GM18526 (cell line): ENCODE data around the gene PDZD2.

Experiments used
- POLR2A ChIP-seq: IDR thresholded peaks from 3 replicates; pipeline ENCODE4 v1.6.1; 2011; ENCODE audit not compliant: insufficient read length; ENCODE audit errors: extremely low read depth

PDZD2 gene

DNA sequence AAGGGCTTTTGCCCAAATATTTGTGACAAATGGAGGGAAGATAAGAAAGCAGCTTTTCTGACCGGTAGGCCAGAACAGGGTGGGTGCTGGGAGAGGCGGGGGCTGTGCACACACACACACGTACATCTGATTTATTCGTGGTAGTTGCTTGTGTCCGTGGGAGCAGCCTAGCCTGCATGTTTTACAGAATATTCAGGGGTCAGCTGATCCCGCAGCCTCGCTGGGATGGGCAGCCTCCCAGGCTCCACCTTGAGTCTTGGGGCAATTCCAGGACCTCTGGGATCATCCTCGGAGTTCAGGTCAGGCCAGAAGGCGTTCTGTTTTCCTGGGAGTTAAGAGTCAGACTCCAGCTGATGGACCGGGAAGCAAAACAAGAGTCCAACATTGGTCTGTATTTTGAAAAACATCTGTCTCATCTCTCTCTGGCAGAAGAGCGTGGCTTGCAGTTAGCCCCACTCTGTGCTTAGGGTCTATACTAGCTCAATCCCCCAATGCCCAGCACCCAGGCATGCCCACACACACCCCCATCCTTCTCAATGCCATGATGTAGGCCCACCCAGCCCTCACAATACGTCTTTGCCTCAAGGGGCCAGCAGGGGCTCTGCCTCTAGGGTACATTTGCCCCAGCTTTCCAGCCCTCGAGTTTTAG lies 324.6 kb downstream of the PDZD2 start:
- TF ChIP-seq POLR2A: no peak

DNA sequence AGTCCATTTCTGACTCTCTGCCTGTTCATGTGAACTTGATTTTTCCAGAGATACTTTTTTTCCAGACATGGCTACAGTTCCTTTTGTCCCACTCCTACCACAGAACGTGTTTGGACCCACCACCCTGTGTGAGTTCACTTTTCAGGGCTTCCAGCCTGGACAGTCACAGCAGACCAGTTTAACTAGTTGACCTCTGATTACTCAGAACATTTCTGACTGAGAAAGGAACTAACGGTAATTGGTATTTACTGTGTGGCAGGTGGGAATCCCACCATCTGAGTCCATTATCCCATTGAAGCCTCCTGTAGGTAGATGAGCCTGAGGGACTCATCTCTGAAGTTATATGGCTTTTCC lies 325.1 kb downstream of the PDZD2 start:
- TF ChIP-seq POLR2A: no peak

- no peak for TF ChIP-seq POLR2A
Observed at GRCh38 chr5:31965227-31965626, 326.3 kb downstream of the PDZD2 start.

- TF ChIP-seq POLR2A: no peak
Observed at GRCh38 chr5:31966936-31967335, 328.0 kb downstream of the PDZD2 start.

GRCh38 chr5:31967461-31967860 lies 328.5 kb downstream of the PDZD2 start:
- no peak for TF ChIP-seq POLR2A

DNA sequence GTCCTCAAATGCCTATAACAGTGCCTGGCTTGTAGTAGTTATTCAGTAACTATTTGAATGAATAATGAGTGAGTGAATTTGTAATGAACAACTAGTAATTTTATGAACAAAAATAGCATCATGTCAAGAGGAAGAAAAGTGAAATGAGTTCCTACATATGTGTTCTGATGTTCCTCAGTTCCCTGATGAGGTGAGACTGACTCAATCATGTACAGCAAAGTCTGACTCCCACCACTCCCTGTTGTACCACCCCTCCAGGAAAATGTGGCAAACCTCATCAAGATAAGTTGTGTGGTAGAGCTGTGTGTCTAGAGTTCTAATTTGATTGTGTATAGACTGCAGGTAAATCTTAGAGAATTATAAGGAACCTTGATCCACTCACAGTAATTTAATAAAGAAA lies 333.6 kb downstream of the PDZD2 start:
- TF ChIP-seq POLR2A: no peak

DNA sequence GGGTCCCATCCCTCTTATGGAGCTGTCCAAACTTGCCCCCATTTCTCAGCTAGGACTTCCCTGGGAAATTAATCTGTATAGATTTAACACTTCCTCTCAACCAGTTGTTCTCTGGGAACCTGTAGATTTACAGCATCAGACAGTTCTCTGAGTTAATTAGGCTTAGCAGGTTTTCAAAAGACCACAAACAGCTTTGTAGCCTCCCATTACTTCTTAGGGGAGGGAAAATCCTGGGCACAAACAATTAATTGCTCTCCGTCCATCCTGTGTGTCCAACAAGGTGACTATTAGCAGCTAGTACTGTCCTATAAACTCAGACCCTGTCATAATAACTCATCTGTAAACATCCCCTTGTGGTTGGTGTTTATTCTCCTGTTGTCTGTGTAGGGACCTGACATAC lies 337.2 kb downstream of the PDZD2 start:
- no peak for TF ChIP-seq POLR2A

DNA sequence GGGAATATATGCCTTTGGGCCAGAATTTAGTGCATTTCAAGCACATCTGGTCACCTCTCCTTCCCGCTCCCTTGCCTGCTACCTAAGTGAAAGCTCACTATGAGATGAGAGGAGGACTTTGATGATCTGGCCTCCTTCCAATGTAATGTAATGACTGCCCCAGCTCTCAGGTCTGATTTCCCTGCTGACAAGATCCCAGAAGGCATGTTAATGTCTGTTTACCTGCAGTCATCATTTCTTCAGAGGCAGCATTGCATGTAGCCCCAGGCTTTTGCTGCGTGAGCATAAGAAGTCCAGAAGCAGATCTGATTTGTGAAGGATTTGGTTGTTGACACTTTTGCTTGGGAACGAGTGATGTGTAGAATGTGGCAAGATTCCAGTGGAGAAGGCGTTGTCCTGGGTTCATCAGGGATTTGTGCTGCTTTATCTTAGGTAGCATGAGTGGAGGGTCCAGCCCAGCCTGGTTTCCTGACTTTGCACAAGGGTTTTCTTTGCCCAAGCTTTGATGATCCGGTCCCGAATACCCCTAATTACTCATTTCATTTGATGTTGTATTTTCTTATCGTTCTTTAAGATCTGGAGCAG lies 342.5 kb downstream of the PDZD2 start:
- TF ChIP-seq POLR2A: no peak

GRCh38 chr5:31982027-31982426 lies 343.1 kb downstream of the PDZD2 start:
- TF ChIP-seq POLR2A: no peak

DNA sequence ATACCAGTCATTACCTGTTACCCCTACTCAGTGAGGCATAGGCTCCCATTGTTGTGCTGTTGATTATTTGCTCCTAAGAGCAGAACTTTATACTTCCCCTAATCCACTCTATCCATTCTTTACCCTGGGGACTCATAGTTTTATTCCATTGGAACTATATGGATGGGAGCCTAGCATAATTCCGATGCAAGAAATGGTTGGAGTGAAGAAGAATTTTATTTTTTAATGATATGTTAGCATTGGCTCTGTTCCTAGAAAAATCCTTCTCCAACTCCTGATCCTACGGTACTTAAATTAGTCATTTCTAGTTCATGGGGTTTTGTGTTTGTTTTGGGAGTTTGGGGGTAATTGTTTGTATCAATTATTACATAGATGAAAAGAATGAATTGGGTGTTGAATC lies 343.7 kb downstream of the PDZD2 start:
- no peak for TF ChIP-seq POLR2A

DNA sequence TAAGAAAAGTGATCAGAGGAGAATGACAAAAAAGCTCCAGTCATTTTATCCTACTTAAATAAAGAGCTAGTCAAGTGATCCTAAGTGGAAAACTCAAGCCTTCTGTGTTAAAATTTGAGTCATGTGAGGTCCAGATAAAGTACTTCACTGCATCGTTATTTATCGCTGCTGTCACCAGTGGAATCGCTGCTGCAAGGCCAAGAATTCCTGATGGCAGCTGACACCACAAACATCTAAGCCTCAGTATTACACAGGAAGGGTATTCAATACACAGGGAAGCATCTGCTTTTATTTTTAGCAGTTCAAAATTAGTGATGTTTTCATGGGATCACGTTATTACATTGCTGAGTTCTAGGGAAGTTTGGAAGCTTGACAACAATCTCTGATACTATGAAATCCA lies 344.9 kb downstream of the PDZD2 start:
- no peak for TF ChIP-seq POLR2A

GRCh38 chr5:31984691-31985090 lies 345.8 kb downstream of the PDZD2 start:
- no peak for TF ChIP-seq POLR2A

DNA sequence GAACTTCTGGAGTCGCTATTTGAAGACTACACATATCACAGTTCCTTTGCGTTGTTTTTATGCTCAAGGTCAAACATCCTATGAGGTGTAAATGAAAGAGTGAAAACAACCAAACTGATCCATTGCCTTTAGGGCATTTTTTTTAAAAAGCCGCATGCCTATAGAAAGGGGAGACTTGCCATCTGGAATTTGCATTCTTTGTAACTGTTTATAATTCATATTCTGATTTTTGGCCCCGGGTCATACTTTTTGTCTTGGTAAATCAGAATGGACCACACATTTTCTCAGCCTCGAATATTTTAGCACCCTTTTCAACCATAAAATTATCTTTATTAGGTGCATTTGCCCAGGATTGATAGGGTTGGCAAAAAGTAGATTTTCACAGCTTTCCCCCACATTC lies 347.2 kb downstream of the PDZD2 start:
- TF ChIP-seq POLR2A: no peak

- no peak for TF ChIP-seq POLR2A
Observed at GRCh38 chr5:31987985-31988710, 349.2 kb downstream of the PDZD2 start.

DNA sequence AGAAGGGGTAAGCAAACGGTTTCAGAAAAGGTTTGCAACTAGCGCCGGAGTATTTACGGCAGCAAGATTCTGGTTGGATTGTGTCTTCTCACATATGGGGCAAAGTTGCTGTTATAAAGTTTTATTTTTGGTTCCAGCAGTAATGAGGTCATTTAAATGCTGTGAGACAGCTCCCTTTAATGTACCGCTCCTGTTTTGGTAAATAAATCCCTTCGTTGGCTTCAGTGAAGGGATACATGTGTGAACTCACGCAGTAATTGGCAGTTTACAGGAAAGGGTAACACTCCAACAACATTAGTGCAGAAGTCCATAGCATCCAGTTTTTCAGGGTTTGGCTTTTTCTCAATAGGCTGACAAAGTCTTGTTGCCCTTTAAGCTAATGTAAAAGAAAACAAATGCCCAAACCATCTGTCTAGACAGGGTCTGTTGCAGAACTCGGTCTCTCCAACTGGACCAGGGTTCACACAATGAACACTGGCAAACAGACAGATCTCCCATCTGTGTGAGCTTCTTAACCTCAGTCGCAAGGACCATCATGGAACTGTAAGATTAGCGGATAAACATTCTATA lies 351.2 kb downstream of the PDZD2 start:
- no peak for TF ChIP-seq POLR2A

DNA sequence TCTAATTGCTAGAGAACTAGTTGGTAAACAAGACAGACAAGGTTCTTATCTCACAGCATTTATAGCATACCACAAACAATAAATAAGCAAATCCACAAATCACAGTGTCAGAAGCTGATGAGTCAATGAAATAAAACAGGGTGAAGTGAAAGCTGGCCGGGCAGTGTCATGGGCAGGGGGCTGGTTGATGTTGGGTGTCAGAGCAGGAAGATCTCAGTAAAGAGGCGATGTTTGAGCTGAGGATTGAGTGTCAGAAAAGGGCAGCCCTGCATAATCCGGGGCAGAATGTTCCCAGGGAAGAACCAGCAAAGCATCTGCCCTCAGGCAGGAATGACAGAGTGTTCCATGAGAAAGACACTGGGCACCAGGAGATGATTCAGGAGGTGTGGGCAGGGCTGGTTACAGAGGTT lies 351.8 kb downstream of the PDZD2 start:
- no peak for TF ChIP-seq POLR2A
